DMS114 treated with DMSO at 0.1 percent for 48 hours (cell line): Measurements from ENCODE around the gene CTR9.
A peak's percentile ranks its signal among the peaks of the same experiment; 100 is the strongest.

Experiments used
- DNase-seq: peaks from one replicate; lab custom pipeline; 2025; ENCODE audit not compliant: unreplicated experiment; lab: John Stamatoyannopoulos, UW

The CTR9 gene

GRCh38 chr11:10779086-10779485, 28.0 kb downstream of the CTR9 start:
- no peak for DNase-seq

GRCh38 chr11:10780040-10780439, 29.0 kb downstream of the CTR9 start:
- no peak for DNase-seq

DNA sequence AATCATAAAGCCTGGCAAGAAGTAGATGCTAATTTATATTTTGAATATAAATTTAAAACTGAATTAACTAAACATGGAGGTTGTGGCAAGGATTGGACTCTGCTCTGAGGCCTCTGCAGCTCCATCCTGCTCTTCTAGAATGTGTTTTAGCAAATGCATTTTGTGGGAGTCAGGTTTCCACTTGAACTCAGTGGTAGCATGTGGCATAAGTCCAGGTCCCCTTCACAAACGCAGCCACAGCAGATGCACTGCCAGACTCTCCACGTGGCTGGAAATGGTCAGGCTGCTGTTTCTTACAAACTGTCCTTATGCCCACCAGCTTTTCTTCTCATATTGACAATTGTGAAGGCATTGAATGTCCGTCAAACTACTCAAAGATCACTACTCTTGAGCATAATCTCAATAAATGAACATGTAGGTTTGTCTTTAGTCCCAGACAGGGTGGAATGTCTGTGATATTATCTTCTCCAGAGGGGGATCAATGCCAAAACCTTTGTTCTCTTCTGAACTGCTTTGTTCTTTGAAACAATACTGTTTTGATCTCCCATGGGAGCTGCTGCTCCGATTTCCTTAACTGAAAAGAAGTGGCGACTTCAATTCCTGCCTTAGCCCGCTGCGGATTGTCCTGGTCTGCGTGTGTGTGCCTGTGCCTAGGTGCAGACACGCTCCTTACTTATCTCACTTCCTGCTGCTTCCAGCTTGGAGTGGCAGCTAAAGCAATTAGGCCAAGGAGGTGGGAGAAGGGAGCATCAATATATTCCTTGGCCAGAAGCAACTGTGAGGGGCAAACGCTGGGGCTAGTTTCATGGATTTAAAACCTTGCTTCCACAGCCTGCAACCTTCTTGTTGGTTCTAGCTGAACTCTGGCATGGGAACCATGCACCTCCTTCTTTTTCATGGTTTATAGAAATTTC, 33.4 kb downstream of the CTR9 start:
- DNase-seq = no peak

DNA sequence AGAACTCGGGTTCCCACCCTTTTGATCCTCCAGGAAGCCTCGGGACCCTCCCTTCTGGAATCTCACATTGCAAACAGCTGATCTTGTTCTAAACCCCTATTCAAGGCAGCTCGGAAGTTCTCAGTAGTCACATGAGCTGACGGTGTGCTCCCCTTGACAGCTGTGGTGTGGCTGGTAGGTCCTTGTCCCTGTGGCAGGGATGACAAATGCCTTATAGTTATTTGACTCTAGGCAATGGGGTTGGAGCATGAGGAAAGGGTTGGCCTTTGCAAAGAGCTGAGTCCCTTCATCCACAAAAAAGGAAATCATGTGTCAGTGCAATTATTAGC, 34.1 kb downstream of the CTR9 start:
- DNase-seq = no peak

DNA sequence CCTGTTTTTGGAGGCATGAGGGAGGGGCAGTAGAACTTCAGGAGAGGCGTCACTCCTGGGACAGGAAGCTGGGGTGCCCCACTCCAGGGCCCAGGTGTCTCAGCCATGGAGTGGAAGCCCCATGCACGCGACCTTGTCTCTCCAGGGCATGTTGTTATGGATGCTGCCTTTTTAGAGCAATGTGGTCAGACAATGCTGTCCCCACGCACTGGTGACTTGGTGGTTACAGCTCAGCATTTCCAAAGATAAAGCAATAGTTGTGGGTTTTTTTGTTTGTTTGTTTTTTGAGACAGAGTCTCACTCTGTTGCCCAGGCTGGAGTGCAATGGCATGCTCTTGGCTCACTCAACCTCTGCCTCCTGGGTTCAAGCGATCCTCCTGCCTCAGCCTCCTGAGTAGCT, 35.4 kb downstream of the CTR9 start:
- DNase-seq = no peak

- no peak for DNase-seq
Measured at GRCh38 chr11:10792385-10793068, 41.5 kb downstream of the CTR9 start.

DNA sequence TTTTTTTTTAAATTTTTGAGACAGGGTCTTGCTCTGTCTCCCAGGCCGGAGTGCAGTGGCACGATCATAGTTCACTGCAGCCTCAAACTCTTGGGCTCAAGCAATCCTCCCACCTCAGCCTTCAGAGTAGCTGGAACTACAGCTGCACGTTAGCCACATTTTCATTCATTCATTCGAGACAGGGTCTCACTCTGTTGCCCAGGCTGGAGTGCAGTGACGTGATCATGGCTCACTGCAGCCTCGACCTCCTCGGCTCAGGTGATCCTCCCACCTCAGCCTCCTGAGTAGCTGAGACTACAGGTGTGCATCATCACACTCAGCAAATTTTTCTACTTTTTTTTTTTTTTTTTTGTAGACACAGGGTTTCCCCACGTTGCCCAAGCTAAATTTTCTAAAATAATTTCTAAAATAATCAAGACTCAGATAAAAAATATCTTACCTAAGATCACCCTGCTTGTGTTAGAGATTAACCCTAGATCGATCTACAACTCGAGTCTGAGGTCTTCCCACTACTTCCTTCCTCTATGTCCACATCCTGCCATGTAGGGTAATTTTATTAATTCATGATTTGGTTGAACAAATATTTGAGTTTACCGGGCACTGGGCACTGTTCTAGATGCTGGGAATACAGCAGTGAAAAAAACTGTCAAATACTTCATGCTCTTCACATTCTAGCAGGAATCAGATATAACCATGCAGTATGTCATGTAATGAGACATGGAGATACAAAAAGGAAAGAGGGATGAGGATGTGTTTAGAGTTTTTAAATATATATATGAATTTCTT, 42.6 kb downstream of the CTR9 start:
- DNase-seq = no peak

DNA sequence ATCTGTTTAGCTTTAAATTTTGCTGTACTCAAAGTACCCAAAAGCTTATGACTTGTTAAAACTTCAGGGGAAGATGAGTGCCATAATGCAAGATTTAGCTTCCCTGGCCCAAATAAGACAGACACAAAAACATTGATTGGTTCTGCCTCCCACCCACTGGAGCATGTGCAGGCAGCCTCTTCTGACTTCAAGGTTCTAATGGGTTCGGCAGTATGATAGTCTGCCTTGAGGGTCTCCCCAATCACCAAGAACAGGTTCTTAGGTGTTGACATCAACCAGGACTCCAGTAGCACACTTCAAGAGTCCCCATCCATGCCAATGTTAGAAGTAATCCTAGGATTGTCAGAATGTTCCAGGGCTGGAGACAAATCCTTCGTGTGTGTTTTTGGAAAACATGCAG, 45.1 kb downstream of the CTR9 start:
- no peak for DNase-seq

- no peak for DNase-seq
Measured at GRCh38 chr11:10797001-10797400, 46.0 kb downstream of the CTR9 start.

- no peak for DNase-seq
Measured at GRCh38 chr11:10797531-10797930, 46.5 kb downstream of the CTR9 start.

- DNase-seq = no peak
Measured at GRCh38 chr11:10798330-10798928, 47.4 kb downstream of the CTR9 start.

GRCh38 chr11:10800292-10800691, 49.2 kb downstream of the CTR9 start:
- no peak for DNase-seq

- DNase-seq = no peak
Measured at GRCh38 chr11:10803676-10804075, 52.6 kb downstream of the CTR9 start.

GRCh38 chr11:10805741-10806140, 54.7 kb downstream of the CTR9 start:
- no peak for DNase-seq

GRCh38 chr11:10806206-10806605, 55.2 kb downstream of the CTR9 start:
- no peak for DNase-seq

DNA sequence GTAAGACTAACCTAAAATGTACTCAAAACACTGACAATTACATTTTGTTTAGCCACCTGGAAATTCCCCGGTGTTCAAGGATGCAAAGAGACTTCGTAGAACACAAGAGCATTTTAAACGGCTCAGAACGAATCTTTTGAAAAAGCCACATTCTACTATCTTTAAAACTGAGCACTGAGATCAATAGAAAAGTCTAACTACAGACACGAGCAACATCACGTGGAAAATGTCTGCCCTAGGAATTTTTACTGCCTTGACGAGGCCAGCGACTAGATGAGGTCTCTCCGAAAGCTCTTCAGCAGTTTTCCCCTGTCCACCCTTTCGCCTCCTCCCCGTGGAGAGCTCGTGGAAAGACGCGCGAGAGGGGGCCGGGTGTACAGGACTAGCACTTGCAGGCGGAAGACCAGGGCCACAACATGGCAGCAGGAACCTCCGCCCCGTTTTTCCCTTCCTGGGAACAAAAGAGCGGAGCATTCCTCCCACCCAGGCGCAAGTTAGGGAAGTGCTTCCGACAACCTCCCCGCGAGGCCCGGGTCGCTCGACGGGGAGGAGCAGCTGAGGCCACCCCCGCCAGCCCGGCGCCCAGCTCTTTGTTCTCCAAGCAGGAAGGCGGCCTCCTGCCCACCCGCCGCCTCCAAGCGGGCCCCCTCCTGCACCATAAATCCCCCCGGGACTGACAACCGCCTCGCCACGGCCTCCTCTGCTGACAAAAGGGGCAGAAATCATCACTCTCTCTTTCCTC, 56.6 kb downstream of the CTR9 start:
- DNase-seq = no peak

GRCh38 chr11:10808235-10808552, 57.1 kb downstream of the CTR9 start:
- DNase-seq = no peak

GRCh38 chr11:10808553-10809372, 57.7 kb downstream of the CTR9 start, which contains the start of gene EIF4G2:
TSS of gene EIF4G2 (minus strand) at chr11:10808926.
- DNase-seq = peak; percentile 89

GRCh38 chr11:10809373-10810160, 58.5 kb downstream of the CTR9 start:
- no peak for DNase-seq
